WERI-Rb-1 (cell line): Measurements from ENCODE around the gene TULP4.

Source experiments
- DNase-seq: peaks from one replicate; pipeline ENCODE4 v3.0.0-alpha.2; 2020
- H3K27ac ChIP-seq: fragments of 250-450 bp; sonication (Bioruptor Pico); 2 replicates; pipeline ENCODE4 v1.5.1; 2020; ENCODE audit warnings: mild to moderate bottlenecking, moderate library complexity
- H3K27me3 ChIP-seq: fragments of 250-450 bp; sonication (Bioruptor Pico); 2 replicates; pipeline ENCODE4 v1.5.1; 2021; ENCODE audit warnings: mild to moderate bottlenecking, low read depth, moderate library complexity; ENCODE audit not compliant: insufficient read depth, severe bottlenecking
- H3K36me3 ChIP-seq: fragments of 250-450 bp; sonication (Bioruptor Pico); 2 replicates; pipeline ENCODE4 v1.5.1; 2020; ENCODE audit warnings: mild to moderate bottlenecking, moderate library complexity
- H3K4me3 ChIP-seq: 2 replicates; pipeline ENCODE4 v1.5.1; 2011; ENCODE audit warnings: low read depth, mild to moderate bottlenecking, control low read depth, low read length
- H3K9me3 ChIP-seq: fragments of 250-450 bp; sonication (Bioruptor Pico); 2 replicates; pipeline ENCODE4 v1.5.1; 2021; ENCODE audit warnings: mild to moderate bottlenecking, moderate library complexity; ENCODE audit not compliant: severe bottlenecking
- TF ChIP-seq, protein P1 (sequence below): IDR thresholded peaks from 2 replicates; pipeline ENCODE4 v1.5.1; 2011; ENCODE audit warnings: low read depth, mild to moderate bottlenecking, control low read depth, inconsistent platforms, low read length

TULP4 gene

DNA sequence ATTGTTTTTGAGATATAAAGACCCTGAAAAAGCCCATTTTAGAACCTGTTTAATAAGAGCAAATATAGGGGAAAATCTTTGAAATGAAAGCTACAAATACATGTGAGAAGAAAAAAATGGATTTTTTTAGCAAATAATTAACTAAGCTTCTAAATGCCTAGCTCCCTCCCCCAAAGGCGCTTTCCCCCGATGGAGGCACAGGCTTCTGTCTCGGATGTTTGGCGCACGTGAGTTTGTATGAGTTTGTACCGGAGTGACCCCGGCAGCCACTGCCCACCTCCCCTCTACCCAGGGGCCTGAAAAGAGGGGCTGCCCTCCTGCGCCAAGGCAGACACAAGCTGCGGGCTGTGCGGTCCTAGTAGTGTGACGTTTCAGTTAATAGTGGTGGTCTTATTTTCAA lies 197.2 kb downstream of the TULP4 start:
- Histone ChIP-seq H3K9me3 (no peaks in the 10 kb centered on the region), H3K36me3 (peaks cover 28% of the 10 kb centered on the region), H3K4me3 (no peak overlapping the region), H3K27me3 (no peaks in the 10 kb centered on the region), H3K27ac (no peak overlapping the region)
- no peak for DNase-seq
- TF ChIP-seq, protein P1, sequence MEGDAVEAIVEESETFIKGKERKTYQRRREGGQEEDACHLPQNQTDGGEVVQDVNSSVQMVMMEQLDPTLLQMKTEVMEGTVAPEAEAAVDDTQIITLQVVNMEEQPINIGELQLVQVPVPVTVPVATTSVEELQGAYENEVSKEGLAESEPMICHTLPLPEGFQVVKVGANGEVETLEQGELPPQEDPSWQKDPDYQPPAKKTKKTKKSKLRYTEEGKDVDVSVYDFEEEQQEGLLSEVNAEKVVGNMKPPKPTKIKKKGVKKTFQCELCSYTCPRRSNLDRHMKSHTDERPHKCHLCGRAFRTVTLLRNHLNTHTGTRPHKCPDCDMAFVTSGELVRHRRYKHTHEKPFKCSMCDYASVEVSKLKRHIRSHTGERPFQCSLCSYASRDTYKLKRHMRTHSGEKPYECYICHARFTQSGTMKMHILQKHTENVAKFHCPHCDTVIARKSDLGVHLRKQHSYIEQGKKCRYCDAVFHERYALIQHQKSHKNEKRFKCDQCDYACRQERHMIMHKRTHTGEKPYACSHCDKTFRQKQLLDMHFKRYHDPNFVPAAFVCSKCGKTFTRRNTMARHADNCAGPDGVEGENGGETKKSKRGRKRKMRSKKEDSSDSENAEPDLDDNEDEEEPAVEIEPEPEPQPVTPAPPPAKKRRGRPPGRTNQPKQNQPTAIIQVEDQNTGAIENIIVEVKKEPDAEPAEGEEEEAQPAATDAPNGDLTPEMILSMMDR = no peak

DNA sequence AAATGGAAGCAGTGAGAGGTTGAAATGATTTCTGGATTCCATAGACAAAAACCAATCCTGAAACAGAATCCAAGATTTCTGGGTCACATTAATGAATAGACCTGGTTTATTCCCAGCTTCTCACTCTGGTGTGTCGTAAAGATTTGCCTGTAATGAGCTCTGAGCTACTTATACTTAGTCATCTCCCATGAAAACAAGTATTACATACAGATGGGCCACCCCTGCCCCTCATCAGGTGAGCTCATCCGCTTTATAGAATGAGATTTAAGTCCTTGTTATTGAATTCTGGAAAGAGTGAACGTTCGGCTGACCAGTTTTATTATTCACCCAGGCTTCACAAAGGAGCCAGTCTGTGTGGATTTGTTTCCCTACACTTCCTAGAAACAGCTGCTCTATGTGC lies 200.5 kb downstream of the TULP4 start:
- peak; percentile 42 for DNase-seq
- Histone ChIP-seq H3K36me3 (peaks cover 6% of the 10 kb centered on the region), H3K4me3 (no peak overlapping the region), H3K27me3 (no peaks in the 10 kb centered on the region), H3K27ac (peak overlapping the region; percentile 61), H3K9me3 (no peaks in the 10 kb centered on the region)
- TF ChIP-seq, protein P1 = no peak

DNA sequence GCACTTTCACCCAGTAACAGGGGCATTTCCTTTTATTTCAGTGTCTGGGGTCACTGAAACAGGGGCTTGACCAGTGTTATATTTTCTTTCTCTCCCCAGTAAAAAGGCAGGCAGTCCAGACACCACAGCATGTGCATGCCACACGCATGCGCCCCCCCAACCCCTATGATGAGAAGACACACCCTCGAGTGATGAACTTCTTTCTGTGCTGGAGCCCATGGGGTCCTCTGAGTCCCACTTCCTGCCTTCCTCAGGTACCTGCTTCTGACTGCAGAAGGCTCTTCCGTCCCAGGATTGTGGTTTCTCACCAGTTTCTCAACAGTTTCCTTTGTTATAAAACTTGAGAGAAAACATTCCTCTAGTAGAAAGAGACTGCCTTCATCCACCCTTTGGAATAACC lies 201.9 kb downstream of the TULP4 start:
- Histone ChIP-seq H3K4me3 (no peak overlapping the region), H3K36me3 (0 out of 2 replicates have a peak, but pooled peaks cover 2% of the 10 kb centered on the region), H3K9me3 (no peaks in the 10 kb centered on the region), H3K27me3 (no peaks in the 10 kb centered on the region), H3K27ac (no peak overlapping the region)
- TF ChIP-seq, protein P1 = no peak
- no peak for DNase-seq

DNA sequence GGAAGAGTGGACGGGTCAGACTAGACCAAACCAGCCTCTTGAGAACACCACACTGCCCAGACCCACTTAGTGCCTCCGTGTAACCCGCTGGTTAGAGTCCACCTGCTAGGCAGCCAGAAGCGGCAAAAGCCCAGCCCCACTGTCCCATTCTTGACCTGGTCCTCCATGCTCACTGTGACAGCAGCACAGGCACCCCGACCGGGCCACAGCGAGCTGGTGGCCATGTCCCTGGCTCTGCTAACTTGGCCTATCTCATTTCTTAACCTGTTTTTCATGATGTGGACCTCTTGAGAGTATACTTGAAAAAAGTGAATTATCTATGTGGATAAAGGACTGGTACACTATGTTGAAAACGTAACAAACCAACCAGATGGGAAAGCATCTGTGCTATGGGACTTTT lies 202.7 kb downstream of the TULP4 start:
- Histone ChIP-seq H3K9me3 (no peaks in the 10 kb centered on the region), H3K4me3 (no peak overlapping the region), H3K27me3 (no peaks in the 10 kb centered on the region), H3K36me3 (0 out of 2 replicates have a peak, but pooled peaks cover 2% of the 10 kb centered on the region), H3K27ac (no peak overlapping the region)
- no peak for DNase-seq
- TF ChIP-seq, protein P1 = no peak

DNA sequence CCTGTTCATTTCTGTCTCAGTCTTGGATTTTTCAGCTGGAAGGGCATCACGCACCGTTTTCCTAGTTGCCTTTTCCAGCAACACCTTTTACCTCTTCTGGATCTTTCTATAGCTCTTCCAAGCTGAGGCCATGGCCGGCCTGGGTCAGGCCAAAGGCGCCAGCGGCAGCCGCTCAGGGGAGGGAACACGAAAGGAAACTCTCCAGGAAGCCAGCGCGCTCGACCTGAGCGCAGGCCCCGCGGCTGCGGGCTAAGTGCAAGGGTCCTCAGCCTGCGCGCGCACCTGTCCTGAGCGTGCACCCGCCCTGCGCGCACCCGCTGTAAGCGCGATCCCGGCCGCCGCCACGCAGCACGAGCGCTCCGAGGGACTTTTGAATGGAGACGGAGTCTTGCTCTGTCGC lies 203.8 kb downstream of the TULP4 start:
- H3K9me3 ChIP-seq = no peaks in the 10 kb centered on the region
- no peak overlapping the region for H3K27ac ChIP-seq
- TF ChIP-seq, protein P1 = no peak
- no peak overlapping the region for H3K4me3 ChIP-seq
- H3K27me3 ChIP-seq = no peaks in the 10 kb centered on the region
- DNase-seq = no peak
- 0 out of 2 replicates have a peak, but pooled peaks cover 2% of the 10 kb centered on the region for H3K36me3 ChIP-seq

DNA sequence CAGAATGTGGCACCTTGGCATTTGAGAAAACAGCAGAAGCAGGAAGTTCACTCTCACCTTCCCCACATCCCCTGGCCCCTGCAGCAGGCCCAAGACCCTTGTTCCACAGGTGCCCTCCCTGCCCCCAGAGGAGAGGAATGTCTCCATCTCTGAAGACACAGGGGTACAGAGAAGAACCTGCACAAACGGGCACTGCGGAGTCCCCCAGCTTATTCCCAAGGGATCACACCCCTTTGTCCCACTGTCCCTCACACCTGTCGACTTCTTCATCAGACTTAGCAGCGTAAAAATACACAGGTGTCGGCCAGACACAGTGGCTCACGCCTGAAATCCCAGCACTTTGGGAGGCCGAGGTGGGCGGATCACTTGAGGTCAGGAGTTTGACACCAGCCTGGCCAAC lies 204.8 kb downstream of the TULP4 start:
- no peak for DNase-seq
- TF ChIP-seq, protein P1 = no peak
- Histone ChIP-seq H3K4me3 (no peak overlapping the region), H3K27me3 (no peaks in the 10 kb centered on the region), H3K36me3 (0 out of 2 replicates have a peak, but pooled peaks cover 2% of the 10 kb centered on the region), H3K27ac (no peak overlapping the region), H3K9me3 (no peaks in the 10 kb centered on the region)
